MM.1S (cell line): ENCODE measurements around the gene CARHSP1.

ENCODE experiments used
- DNase-seq: peaks from one replicate; pipeline ENCODE4 v3.0.0-alpha.2; 2015
- H2AFZ ChIP-seq: fragments of 300-600 bp; sonication (generic); 2 replicates; pipeline ENCODE4 v1.6.0; 2016; ENCODE audit warnings: antibody characterized with exemption, low read length
- H3F3A ChIP-seq: fragments of 300-600 bp; sonication (generic); 2 replicates; pipeline ENCODE4 v1.6.1; 2016; ENCODE audit warnings: mild to moderate bottlenecking, antibody characterized with exemption, low read length, moderate library complexity, mixed read lengths; ENCODE audit not compliant: insufficient read depth
- H3K27ac ChIP-seq: fragments of 300-600 bp; sonication (generic); 2 replicates; pipeline ENCODE4 v1.5.1; 2016; ENCODE audit warnings: mild to moderate bottlenecking, low read length
- H3K27me3 ChIP-seq: fragments of 300-600 bp; sonication (generic); replicated peaks from 2 replicates; pipeline ENCODE4 v1.6.0; 2016; ENCODE audit warnings: low read length; ENCODE audit not compliant: insufficient read depth
- H3K36me3 ChIP-seq: fragments of 300-600 bp; sonication (generic); replicated peaks from 2 replicates; pipeline ENCODE4 v1.6.1; 2016; ENCODE audit warnings: mild to moderate bottlenecking, low read length, mixed read lengths; ENCODE audit not compliant: insufficient read depth
- H3K4me1 ChIP-seq: fragments of 300-600 bp; sonication (generic); 2 replicates; pipeline ENCODE4 v1.6.1; 2016; ENCODE audit warnings: low read length, mixed read lengths
- H3K4me2 ChIP-seq: fragments of 300-600 bp; sonication (generic); 2 replicates; pipeline ENCODE4 v1.6.0; 2016; ENCODE audit warnings: low read depth, low read length
- H3K4me3 ChIP-seq: fragments of 300-600 bp; sonication (generic); 2 replicates; pipeline ENCODE4 v1.5.1; 2016; ENCODE audit warnings: low read length, mixed read lengths
- H3K79me2 ChIP-seq: fragments of 300-600 bp; sonication (generic); 2 replicates; pipeline ENCODE4 v1.6.1; 2016; ENCODE audit warnings: mixed run types, low read length, mixed read lengths
- H3K9ac ChIP-seq: fragments of 300-600 bp; sonication (generic); 2 replicates; pipeline ENCODE4 v1.6.1; 2016; ENCODE audit warnings: low read length, mixed read lengths
- H3K9me2 ChIP-seq: fragments of 300-600 bp; sonication (generic); replicated peaks from 2 replicates; pipeline ENCODE4 v1.6.1; 2016; ENCODE audit warnings: mild to moderate bottlenecking, low read length, mixed read lengths; ENCODE audit not compliant: insufficient read depth
- H3K9me3 ChIP-seq: fragments of 300-600 bp; sonication (generic); replicated peaks from 2 replicates; pipeline ENCODE4 v1.6.1; 2016; ENCODE audit warnings: mild to moderate bottlenecking, low read length, mixed read lengths; ENCODE audit not compliant: insufficient read depth
- H4K20me1 ChIP-seq: fragments of 300-600 bp; sonication (generic); 2 replicates; pipeline ENCODE4 v1.6.1; 2016; ENCODE audit warnings: mild to moderate bottlenecking, low read length, moderate library complexity, mixed read lengths; ENCODE audit not compliant: insufficient read depth
- CTCF ChIP-seq: fragments of 300-600 bp; sonication (generic); IDR thresholded peaks from 2 replicates; pipeline ENCODE4 v1.5.1; 2016; ENCODE audit warnings: antibody characterized with exemption, low read length, mixed read lengths
- EZH2 ChIP-seq: fragments of 300-600 bp; sonication (generic); optimal IDR thresholded peaks from 2 replicates; pipeline ENCODE3; 2017; ENCODE audit warnings: low read depth, mild to moderate bottlenecking, antibody characterized with exemption, low read length, mixed read lengths
- EZH2phosphoT487 ChIP-seq: fragments of 300-600 bp; sonication (generic); IDR thresholded peaks from 2 replicates; pipeline ENCODE4 v1.6.1; 2018; ENCODE audit warnings: antibody characterized with exemption, low read length

CARHSP1 gene

GRCh38 chr16:8915722-8916301, 47.0 kb upstream of the CARHSP1 start:
- Histone ChIP-seq H3K9me3 (no peaks in the 10 kb centered on the region), H2AFZ (no peak overlapping the region), H3K4me1 (no peaks in the 10 kb centered on the region), H3K4me2 (no peak overlapping the region), H3K27me3 (no peaks in the 10 kb centered on the region), H3K9ac (no peak overlapping the region), H4K20me1 (peaks cover 13% of the 10 kb centered on the region; the same call in 1 of the 2 replicates), H3K36me3 (peaks cover 35% of the 10 kb centered on the region), H3K4me3 (no peak overlapping the region), H3K9me2 (no peaks in the 10 kb centered on the region), H3K79me2 (peaks cover 99% of the 10 kb centered on the region), H3F3A (no peaks in the 10 kb centered on the region), H3K27ac (no peak overlapping the region)
- TF ChIP-seq CTCF: no peak
- TF ChIP-seq EZH2phosphoT487: no peak
- TF ChIP-seq EZH2: no peak
- no peak for DNase-seq

- Histone ChIP-seq H3K4me3 (no peak overlapping the region), H3K27ac (no peak overlapping the region), H3K9ac (no peak overlapping the region), H3K27me3 (no peaks in the 10 kb centered on the region), H3K9me2 (no peaks in the 10 kb centered on the region), H4K20me1 (peaks cover 9% of the 10 kb centered on the region; the same call in 1 of the 2 replicates), H3K36me3 (peaks cover 22% of the 10 kb centered on the region), H3K79me2 (peaks cover 99% of the 10 kb centered on the region), H2AFZ (no peak overlapping the region), H3K4me1 (no peaks in the 10 kb centered on the region), H3K9me3 (no peaks in the 10 kb centered on the region), H3F3A (no peaks in the 10 kb centered on the region), H3K4me2 (no peak overlapping the region)
- TF ChIP-seq EZH2: no peak
- no peak for TF ChIP-seq EZH2phosphoT487
- TF ChIP-seq CTCF: no peak
- DNase-seq: no peak
Observed at GRCh38 chr16:8914098-8914497, 45.3 kb upstream of the CARHSP1 start.

- Histone ChIP-seq H3K79me2 (peaks cover 99% of the 10 kb centered on the region), H3K9ac (no peak overlapping the region), H3K4me2 (no peak overlapping the region), H3K4me3 (no peak overlapping the region), H2AFZ (no peak overlapping the region), H3K9me3 (no peaks in the 10 kb centered on the region), H3K4me1 (no peaks in the 10 kb centered on the region), H3K36me3 (peaks cover 22% of the 10 kb centered on the region), H3K9me2 (no peaks in the 10 kb centered on the region), H4K20me1 (peaks cover 15% of the 10 kb centered on the region; the same call in 1 of the 2 replicates), H3K27me3 (no peaks in the 10 kb centered on the region), H3F3A (no peaks in the 10 kb centered on the region), H3K27ac (no peak overlapping the region)
- TF ChIP-seq EZH2phosphoT487: no peak
- TF ChIP-seq EZH2: no peak
- TF ChIP-seq CTCF: no peak
- DNase-seq: no peak
Observed at GRCh38 chr16:8912793-8913192, 44.0 kb upstream of the CARHSP1 start.
